Measurements from ENCODE around the gene PEDS1.
"Not testable (repeated sequence)": the region's sequence is repeated elsewhere in the genome, so short reads cannot be mapped to it uniquely, and the experiment has no call there.

The PEDS1 gene

DNA sequence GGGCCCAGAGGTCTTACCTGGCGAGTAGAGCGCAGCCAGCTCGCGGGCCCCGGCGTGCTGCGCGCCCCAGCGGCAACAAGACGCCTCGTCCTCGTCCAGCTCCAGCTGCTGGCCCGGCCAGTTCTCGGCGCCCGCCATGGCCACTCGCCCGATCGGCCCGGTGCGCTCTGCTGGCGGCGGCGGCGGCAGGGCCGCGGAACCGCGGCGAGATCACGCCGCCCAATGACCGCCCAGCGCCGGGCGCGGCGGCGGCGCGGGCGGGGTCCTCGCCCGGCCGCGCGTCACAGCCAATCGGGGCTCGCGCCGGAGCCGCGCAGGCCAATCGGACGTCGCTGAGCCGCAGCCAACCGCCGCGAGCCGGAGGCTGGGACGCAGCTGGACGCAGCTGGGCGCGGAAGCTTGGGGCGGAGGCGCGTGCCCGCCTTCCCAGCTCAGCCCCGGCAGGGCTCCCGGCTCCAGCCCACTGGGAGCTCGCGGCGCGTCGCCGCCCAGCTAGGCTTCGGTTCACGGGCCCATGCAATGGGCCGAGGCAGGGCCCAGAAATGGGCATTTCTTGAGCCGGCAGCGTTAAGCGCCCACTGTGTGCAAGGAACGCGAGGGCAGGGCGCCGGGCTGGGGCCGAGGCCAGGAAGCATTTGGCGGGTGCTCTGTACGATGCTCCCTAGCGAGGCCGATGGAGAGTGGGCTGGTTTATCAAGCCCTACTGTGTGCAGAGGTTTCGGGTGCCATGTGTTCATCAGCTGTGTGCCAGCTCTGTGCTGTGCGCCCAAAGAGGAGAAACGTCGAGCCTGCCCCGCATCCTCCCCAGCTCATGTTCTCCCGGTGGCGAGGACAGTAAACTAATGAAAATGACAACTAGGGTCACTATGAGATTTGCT lies at the start of gene PEDS1:
Gene PEDS1 (minus strand): TSS at position 224 of the 878 bp plus-strand sequence. CDS start 86 bp downstream, at position 138.
- H3K27me3 ChIP-seq (replicated peaks), result no peaks in the 10 kb centered on the region
- H3K36me3 ChIP-seq (replicated peaks), result no peaks in the 10 kb centered on the region
- TF ChIP-seq, protein P1, sequence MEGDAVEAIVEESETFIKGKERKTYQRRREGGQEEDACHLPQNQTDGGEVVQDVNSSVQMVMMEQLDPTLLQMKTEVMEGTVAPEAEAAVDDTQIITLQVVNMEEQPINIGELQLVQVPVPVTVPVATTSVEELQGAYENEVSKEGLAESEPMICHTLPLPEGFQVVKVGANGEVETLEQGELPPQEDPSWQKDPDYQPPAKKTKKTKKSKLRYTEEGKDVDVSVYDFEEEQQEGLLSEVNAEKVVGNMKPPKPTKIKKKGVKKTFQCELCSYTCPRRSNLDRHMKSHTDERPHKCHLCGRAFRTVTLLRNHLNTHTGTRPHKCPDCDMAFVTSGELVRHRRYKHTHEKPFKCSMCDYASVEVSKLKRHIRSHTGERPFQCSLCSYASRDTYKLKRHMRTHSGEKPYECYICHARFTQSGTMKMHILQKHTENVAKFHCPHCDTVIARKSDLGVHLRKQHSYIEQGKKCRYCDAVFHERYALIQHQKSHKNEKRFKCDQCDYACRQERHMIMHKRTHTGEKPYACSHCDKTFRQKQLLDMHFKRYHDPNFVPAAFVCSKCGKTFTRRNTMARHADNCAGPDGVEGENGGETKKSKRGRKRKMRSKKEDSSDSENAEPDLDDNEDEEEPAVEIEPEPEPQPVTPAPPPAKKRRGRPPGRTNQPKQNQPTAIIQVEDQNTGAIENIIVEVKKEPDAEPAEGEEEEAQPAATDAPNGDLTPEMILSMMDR (IDR thresholded peaks at IDR 0.05; ENCODE audit: low read depth, low read length, missing control alignments), result no peak
- H3K27ac ChIP-seq, result peak within 1 kb of the TSS; percentile 71
- in situ Hi-C loops (cut with HindIII; ENCODE audit: low pct_ligation_motif_present, low sequenced_read_pairs), result no loop called here
- DNase-seq, result peak; percentile 75
- H3K4me3 ChIP-seq (ENCODE audit: low read depth, low read length), result peak within 1 kb of the TSS; percentile 86

DNA sequence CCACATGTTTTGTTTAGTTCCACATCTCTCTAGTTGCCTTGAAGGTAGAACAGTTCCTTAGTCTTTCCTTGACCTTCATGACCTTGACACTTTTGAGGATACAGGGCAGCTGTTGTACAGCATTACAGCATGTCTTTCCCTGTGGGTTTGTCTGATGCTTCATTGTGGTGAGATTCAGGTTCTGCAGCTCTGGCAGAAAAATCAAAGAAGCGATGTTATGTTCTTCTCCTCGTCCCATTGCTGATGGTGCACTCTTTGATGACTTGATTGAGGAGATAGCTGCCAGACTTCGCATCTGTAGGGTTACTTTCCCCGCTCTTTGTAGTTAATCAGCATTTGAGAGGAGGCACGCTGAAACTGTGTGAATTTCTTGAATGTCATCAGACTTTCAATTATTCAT lies 49.2 kb upstream of the PEDS1 start:
- Histone ChIP-seq H3K4me3 (ENCODE audit: low read depth, low read length) (no peak overlapping the region), H3K27me3 (replicated peaks) (no peaks in the 10 kb centered on the region), H3K36me3 (replicated peaks) (no peaks in the 10 kb centered on the region), H3K27ac (no peak overlapping the region)
- in situ Hi-C loops (cut with HindIII; ENCODE audit: low pct_ligation_motif_present, low sequenced_read_pairs), result no loop called here
- no peak for DNase-seq
- TF ChIP-seq, protein P1 (IDR thresholded peaks at IDR 0.05; ENCODE audit: low read depth, low read length, missing control alignments), result no peak

DNA sequence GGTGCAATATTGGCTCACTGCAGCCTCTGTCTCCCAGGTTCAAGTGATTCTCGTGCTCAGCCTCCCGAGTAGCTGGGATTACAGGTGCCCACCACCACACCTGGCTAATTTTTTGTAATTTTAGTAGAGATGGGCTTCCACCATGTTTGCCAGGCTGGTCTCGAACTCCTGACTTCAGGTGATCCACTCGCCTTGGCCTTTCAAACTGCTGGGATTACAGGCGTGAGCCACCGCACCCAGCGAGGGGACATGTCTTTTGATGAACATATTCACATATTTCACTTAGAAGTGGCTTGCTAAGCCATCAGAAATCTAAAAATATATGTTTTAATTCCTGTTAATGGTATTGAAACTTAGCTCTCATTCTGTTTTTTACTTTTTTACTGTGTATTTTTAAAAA lies 48.2 kb upstream of the PEDS1 start:
- DNase-seq; in situ Hi-C loops (cut with HindIII; ENCODE audit: low pct_ligation_motif_present, low sequenced_read_pairs); H3K27me3 ChIP-seq (replicated peaks); H3K36me3 ChIP-seq (replicated peaks); H3K27ac ChIP-seq; H3K4me3 ChIP-seq (ENCODE audit: low read depth, low read length): not testable (repeated sequence)

DNA sequence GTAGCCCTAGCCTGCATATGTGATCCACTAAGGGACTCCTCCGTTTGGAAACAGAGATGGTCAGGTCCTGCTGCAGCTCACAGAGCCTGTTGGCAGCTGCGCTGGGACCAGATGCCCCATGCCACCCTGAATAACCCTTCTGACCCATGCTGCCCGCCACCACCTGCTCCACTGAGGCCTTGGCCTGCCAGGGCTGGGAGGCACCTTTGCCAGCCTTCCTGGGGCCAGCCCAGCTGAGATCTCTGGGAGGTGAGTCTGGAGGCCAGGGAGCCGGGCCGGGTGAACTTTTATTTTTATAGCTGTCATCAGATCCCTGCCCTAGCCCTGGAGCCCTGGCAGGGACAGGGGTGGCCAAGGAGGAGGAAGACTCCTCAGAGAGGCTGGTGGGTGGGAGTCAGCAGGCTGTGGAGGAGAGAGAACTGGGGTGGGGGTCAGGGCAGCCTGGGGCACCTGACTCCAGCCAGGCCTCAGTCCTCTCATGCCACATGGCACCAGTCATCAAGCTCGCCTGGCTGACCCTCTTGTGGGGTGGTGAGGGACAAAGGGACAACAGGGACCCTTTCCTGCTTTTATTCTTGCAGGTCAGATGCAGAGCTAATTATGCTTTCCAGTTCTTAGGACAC lies 47.1 kb upstream of the PEDS1 start:
- TF ChIP-seq, protein P1 (IDR thresholded peaks at IDR 0.05; ENCODE audit: low read depth, low read length, missing control alignments), result no peak
- H3K36me3 ChIP-seq (replicated peaks), result no peaks in the 10 kb centered on the region
- no peak overlapping the region for H3K27ac ChIP-seq
- H3K27me3 ChIP-seq (replicated peaks), result no peaks in the 10 kb centered on the region
- DNase-seq, result no peak
- in situ Hi-C loops (cut with HindIII; ENCODE audit: low pct_ligation_motif_present, low sequenced_read_pairs), result no loop called here
- H3K4me3 ChIP-seq (ENCODE audit: low read depth, low read length), result no peak overlapping the region

DNA sequence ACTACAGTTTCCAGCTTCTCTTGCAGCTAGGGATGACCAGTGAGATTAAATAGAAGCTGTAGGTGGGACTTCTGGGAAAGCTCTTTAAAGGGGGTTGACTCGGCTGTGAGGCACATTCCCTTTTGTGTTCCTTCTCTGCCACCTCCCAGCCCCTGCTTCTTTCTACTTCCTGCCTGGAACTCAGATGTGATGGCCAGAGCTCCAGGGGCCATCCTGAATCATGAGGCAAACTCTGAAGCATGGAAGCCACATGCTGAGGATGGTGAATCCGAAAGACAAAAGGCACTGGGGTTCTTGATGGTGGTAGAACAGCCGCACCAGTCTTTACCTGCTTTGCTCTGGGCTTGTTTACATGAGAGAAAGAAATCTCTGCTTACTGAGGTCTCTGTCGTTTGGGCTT lies 46.2 kb upstream of the PEDS1 start:
- Histone ChIP-seq H3K27me3 (replicated peaks) (no peaks in the 10 kb centered on the region), H3K27ac (no peak overlapping the region), H3K4me3 (ENCODE audit: low read depth, low read length) (no peak overlapping the region), H3K36me3 (replicated peaks) (no peaks in the 10 kb centered on the region)
- in situ Hi-C loops (cut with HindIII; ENCODE audit: low pct_ligation_motif_present, low sequenced_read_pairs), result loop anchor here (5.0 kb wide), 1 partner anchor 88 kb away; no protein-coding TSS in a partner anchor
- TF ChIP-seq, protein P1 (IDR thresholded peaks at IDR 0.05; ENCODE audit: low read depth, low read length, missing control alignments), result no peak
- DNase-seq, result no peak

DNA sequence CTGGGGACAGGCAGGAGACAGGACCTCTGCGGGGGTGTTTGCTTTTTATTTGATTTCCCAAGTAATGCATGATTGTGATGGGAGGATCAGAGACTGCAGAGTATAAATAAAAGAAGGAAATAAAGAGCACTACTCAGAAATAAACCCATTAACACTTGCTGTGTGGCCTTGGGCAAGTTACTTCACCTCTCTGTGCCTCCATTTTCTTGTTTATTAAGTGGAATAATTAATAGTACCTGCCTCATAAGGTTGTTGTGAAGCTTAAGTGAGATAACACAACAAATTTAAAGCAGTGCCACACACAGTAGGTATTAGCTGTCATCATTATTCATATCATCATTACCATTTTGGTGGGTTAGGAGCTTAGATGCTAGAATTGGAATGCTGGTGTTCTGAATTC lies 45.2 kb upstream of the PEDS1 start:
- Histone ChIP-seq H3K36me3 (replicated peaks) (peaks cover 4% of the 10 kb centered on the region), H3K27ac (no peak overlapping the region), H3K4me3 (ENCODE audit: low read depth, low read length) (no peak overlapping the region), H3K27me3 (replicated peaks) (no peaks in the 10 kb centered on the region)
- in situ Hi-C loops (cut with HindIII; ENCODE audit: low pct_ligation_motif_present, low sequenced_read_pairs), result loop anchor here (5.0 kb wide), 1 partner anchor 89 kb away; no protein-coding TSS in a partner anchor
- TF ChIP-seq, protein P1 (IDR thresholded peaks at IDR 0.05; ENCODE audit: low read depth, low read length, missing control alignments), result no peak
- DNase-seq, result no peak

All from brain microvascular endothelial cell (primary cell).